GM19463 (cell line): ENCODE data around the gene RNF25.
"Not testable (repeated sequence)": the region's sequence is repeated elsewhere in the genome, so short reads cannot be mapped to it uniquely, and the experiment has no call there.

Experiments
- ATAC-seq: cut with Tn5 transposase; IDR thresholded peaks from one replicate; pipeline ENCODE4 v1.9.1; 2021; ENCODE audit warnings: mild to moderate bottlenecking, moderate library complexity; ENCODE audit not compliant: unreplicated experiment

The RNF25 gene

GRCh38 chr2:218687400-218688060, 15.7 kb upstream of the RNF25 start:
- ATAC-seq, result not testable (repeated sequence)

- no peak for ATAC-seq
Observed at GRCh38 chr2:218680061-218680460, 8.3 kb upstream of the RNF25 start.

- no peak for ATAC-seq
Observed at GRCh38 chr2:218679119-218679518, 7.3 kb upstream of the RNF25 start.

GRCh38 chr2:218671097-218671653, 627 bp downstream of the RNF25 start:
- no peak for ATAC-seq

- ATAC-seq, result no peak
Observed at GRCh38 chr2:218664653-218665052, 7.1 kb downstream of the RNF25 start.

GRCh38 chr2:218663901-218664300, 7.9 kb downstream of the RNF25 start:
- ATAC-seq, result no peak

GRCh38 chr2:218662827-218663226, 9.0 kb downstream of the RNF25 start:
- ATAC-seq, result no peak

GRCh38 chr2:218662377-218662776, 9.4 kb downstream of the RNF25 start:
- no peak for ATAC-seq

GRCh38 chr2:218659988-218660358, 11.8 kb downstream of the RNF25 start:
- ATAC-seq, result no peak

GRCh38 chr2:218659258-218659987, 12.4 kb downstream of the RNF25 start, which contains the start of the genes BCS1L and ZNF142:
TSS of gene BCS1L (plus strand) at chr2:218659683. CDS start at chr2:218660988, 1,305 bp downstream.
TSS of gene ZNF142 (minus strand) at chr2:218659623. CDS start at chr2:218656429, 3,194 bp downstream.
- peak; percentile 97 for ATAC-seq

- peak; percentile 25 for ATAC-seq
Observed at GRCh38 chr2:218658671-218659257, 13.0 kb downstream of the RNF25 start.

- ATAC-seq, result no peak
Observed at GRCh38 chr2:218655751-218656150, 16.1 kb downstream of the RNF25 start.

GRCh38 chr2:218648787-218649100, 23.1 kb downstream of the RNF25 start:
- ATAC-seq, result no peak

GRCh38 chr2:218648088-218648786, 23.6 kb downstream of the RNF25 start:
- no peak for ATAC-seq

- peak; percentile 61 for ATAC-seq
Observed at GRCh38 chr2:218645126-218645525, 26.7 kb downstream of the RNF25 start.

- no peak for ATAC-seq
Observed at GRCh38 chr2:218644721-218645120, 27.1 kb downstream of the RNF25 start.

GRCh38 chr2:218643751-218644310, 28.0 kb downstream of the RNF25 start:
- ATAC-seq, result no peak

GRCh38 chr2:218642786-218643185, 29.0 kb downstream of the RNF25 start:
- no peak for ATAC-seq

- ATAC-seq, result no peak
Observed at GRCh38 chr2:218642121-218642656, 29.6 kb downstream of the RNF25 start.

GRCh38 chr2:218638372-218638771, 33.4 kb downstream of the RNF25 start:
- no peak for ATAC-seq

- ATAC-seq, result no peak
Observed at GRCh38 chr2:218635719-218636118, 36.1 kb downstream of the RNF25 start.
